NCI-H748 (cell line): ENCODE data around the gene BECN2.
A peak's percentile ranks its signal among the peaks of the same experiment; 100 is the strongest.

ENCODE experiments used
- DNase-seq: peaks from one replicate; lab custom pipeline; 2025; ENCODE audit not compliant: unreplicated experiment; lab: John Stamatoyannopoulos, UW

Gene BECN2

GRCh38 chr1:241957692-241958494 is at the start of gene BECN2:
TSS of gene BECN2 (plus strand) at chr1:241957767. CDS start at chr1:241957767, 0 bp downstream.
- no peak for DNase-seq

- DNase-seq: no peak
Observed at GRCh38 chr1:241916196-241916595, 41.4 kb upstream of the BECN2 start.

- DNase-seq: no peak
Observed at GRCh38 chr1:241917487-241917886, 40.1 kb upstream of the BECN2 start.

- no peak for DNase-seq
Observed at GRCh38 chr1:241918879-241919278, 38.7 kb upstream of the BECN2 start.

- no peak for DNase-seq
Observed at GRCh38 chr1:241924080-241924808, 33.3 kb upstream of the BECN2 start.

- DNase-seq: no peak
Observed at GRCh38 chr1:241926141-241926540, 31.4 kb upstream of the BECN2 start.

- no peak for DNase-seq
Observed at GRCh38 chr1:241927321-241927720, 30.2 kb upstream of the BECN2 start.

- no peak for DNase-seq
Observed at GRCh38 chr1:241932845-241933244, 24.7 kb upstream of the BECN2 start.

GRCh38 chr1:241934201-241934848 is 23.2 kb upstream of the BECN2 start:
- peak; percentile 51 for DNase-seq

- DNase-seq: no peak
Observed at GRCh38 chr1:241934866-241935265, 22.7 kb upstream of the BECN2 start.

GRCh38 chr1:241939798-241940197 is 17.8 kb upstream of the BECN2 start:
- DNase-seq: no peak

- DNase-seq: no peak
Observed at GRCh38 chr1:241942738-241943137, 14.8 kb upstream of the BECN2 start.

- DNase-seq: peak; percentile 2
Observed at GRCh38 chr1:241944300-241944699, 13.3 kb upstream of the BECN2 start.

- no peak for DNase-seq
Observed at GRCh38 chr1:241947354-241947753, 10.2 kb upstream of the BECN2 start.

- DNase-seq: no peak
Observed at GRCh38 chr1:241950390-241950789, 7.2 kb upstream of the BECN2 start.

- no peak for DNase-seq
Observed at GRCh38 chr1:241962153-241962552, 4.6 kb downstream of the BECN2 start.

GRCh38 chr1:241963722-241964121 is 6.2 kb downstream of the BECN2 start:
- DNase-seq: no peak

- DNase-seq: no peak
Observed at GRCh38 chr1:241964550-241965282, 7.1 kb downstream of the BECN2 start.

GRCh38 chr1:241968611-241969010 is 11.0 kb downstream of the BECN2 start:
- no peak for DNase-seq

GRCh38 chr1:241972703-241973369 is 15.3 kb downstream of the BECN2 start:
- peak; percentile 75 for DNase-seq

GRCh38 chr1:241976229-241976628 is 18.7 kb downstream of the BECN2 start:
- DNase-seq: no peak
